Gastroesophageal sphincter (tissue), 4 donors: ENCODE data around the gene ZNF738. TPM values are rescaled to one million over a fixed set of nuclear protein-coding genes. Genes with fewer than 3 reads are reported as not detected.

ENCODE experiments used
- ATAC-seq: fragments of 150-250 bp; one replicate; pipeline ENCODE4 v1.9.1; 2016; ENCODE audit warnings: mild to moderate bottlenecking, moderate library complexity
- H3K27ac ChIP-seq, 4 donors: fragments of 200-600 bp; sonication (generic) in 3 of 4; 1 replicate in 3 of 4; 2 replicates in 1 of 4; pipeline ENCODE4 v1.5.1; 2016 to 2019
- H3K27me3 ChIP-seq: fragments of 200-600 bp; sonication (generic); one replicate; pipeline ENCODE4 v1.5.1; 2019
- H3K36me3 ChIP-seq, 2 donors: fragments of 200-600 bp; sonication (generic); one replicate each; pipeline ENCODE4 v1.5.1; 2019; ENCODE audit warnings: control low read depth in 1 of 2
- H3K4me1 ChIP-seq, 3 donors: fragments of 200-600 bp; sonication (generic); 1 replicate in 2 of 3; 2 replicates in 1 of 3; pipeline ENCODE4 v1.5.1; 2016 to 2019; ENCODE audit warnings: control low read depth in 2 of 3
- H3K4me3 ChIP-seq, 2 donors: fragments of 200-600 bp; sonication (generic); one replicate each; pipeline ENCODE4 v1.5.1; 2019; ENCODE audit warnings: mild to moderate bottlenecking in 1 of 2, moderate library complexity in 1 of 2
- H3K9me3 ChIP-seq, 3 donors: fragments of 200-600 bp; sonication (generic); one replicate each; pipeline ENCODE4 v1.5.1; 2017 to 2019; ENCODE audit warnings: control low read depth in 2 of 3
- EP300 ChIP-seq: sonication (generic); formaldehyde crosslinking; IDR thresholded peaks from one replicate; pipeline ENCODE4 v1.6.1; 2017; ENCODE audit warnings: antibody characterized with exemption, mild to moderate bottlenecking
- POLR2A ChIP-seq, 2 donors: fragments of 450-650 bp; IDR thresholded peaks; one replicate each; pipeline ENCODE4 v1.6.1; 2017; ENCODE audit warnings: antibody characterized with exemption in 2 of 2, mild to moderate bottlenecking in 2 of 2, moderate library complexity in 1 of 2
- POLR2AphosphoS5 ChIP-seq: sonication (generic); formaldehyde crosslinking; IDR thresholded peaks from one replicate; pipeline ENCODE4 v1.6.1; 2017; ENCODE audit warnings: antibody characterized with exemption
- WGBS, 2 donors: methylation state at CpG; one replicate each; pipeline ENCODE4 v1.1.5; 2018; ENCODE audit warnings: low coverage in 1 of 2; 5-methylcytosine and 5-hydroxymethylcytosine counted together
- total RNA-seq, 4 donors: library from RNA; depleted of rRNA; stranded (reverse); fragments of >200 nt; gene quantifications; one replicate each; pipeline ENCODE4 v1.1.0, GENCODE V29; 2016
- TF ChIP-seq, protein P1 (sequence below), 4 experiments: fragments of 200-600 bp in 2 of 4; fragments of 450-650 bp in 2 of 4; sonication (generic) in 1 of 4; IDR thresholded peaks; one replicate each; pipeline ENCODE4 v1.5.1; 2017 to 2019; ENCODE audit warnings: antibody characterized with exemption in 4 of 4, mild to moderate bottlenecking in 2 of 4, moderate library complexity in 2 of 4

The ZNF738 gene
- total RNA-seq, 4 donors from 2014 or later: 4.5 to 8.1 (median 5.4) TPM

DNA sequence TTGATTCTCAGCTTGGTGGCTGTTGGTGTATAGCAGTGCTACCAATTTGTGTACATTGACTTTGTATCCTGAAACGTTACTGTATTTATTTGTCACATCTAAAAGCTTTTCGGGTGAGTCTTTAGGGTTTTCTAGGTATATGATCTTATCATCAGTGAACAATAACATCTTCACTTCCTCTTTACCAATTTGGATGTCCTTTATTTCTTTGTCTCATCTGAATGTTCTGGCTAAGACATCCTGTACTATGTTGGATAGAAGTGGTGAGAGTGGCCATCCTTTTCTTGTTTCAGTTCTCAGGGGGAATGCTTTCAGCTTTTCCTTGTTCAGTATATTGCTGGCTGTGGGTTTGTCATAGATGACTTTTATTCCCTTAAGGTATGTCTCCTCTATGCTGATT is 6.0 kb upstream of the ZNF738 start:
- no peaks in the 10 kb centered on the region for H3K9me3 ChIP-seq
- H3K27ac ChIP-seq: no peak overlapping the region
- H3K36me3 ChIP-seq: no peaks in the 10 kb centered on the region
- no peaks in the 10 kb centered on the region for H3K27me3 ChIP-seq
- WGBS, 2 donors: 17 to 64% methylated on average over 1 of the region's 2 CpGs
- TF ChIP-seq, protein P1, sequence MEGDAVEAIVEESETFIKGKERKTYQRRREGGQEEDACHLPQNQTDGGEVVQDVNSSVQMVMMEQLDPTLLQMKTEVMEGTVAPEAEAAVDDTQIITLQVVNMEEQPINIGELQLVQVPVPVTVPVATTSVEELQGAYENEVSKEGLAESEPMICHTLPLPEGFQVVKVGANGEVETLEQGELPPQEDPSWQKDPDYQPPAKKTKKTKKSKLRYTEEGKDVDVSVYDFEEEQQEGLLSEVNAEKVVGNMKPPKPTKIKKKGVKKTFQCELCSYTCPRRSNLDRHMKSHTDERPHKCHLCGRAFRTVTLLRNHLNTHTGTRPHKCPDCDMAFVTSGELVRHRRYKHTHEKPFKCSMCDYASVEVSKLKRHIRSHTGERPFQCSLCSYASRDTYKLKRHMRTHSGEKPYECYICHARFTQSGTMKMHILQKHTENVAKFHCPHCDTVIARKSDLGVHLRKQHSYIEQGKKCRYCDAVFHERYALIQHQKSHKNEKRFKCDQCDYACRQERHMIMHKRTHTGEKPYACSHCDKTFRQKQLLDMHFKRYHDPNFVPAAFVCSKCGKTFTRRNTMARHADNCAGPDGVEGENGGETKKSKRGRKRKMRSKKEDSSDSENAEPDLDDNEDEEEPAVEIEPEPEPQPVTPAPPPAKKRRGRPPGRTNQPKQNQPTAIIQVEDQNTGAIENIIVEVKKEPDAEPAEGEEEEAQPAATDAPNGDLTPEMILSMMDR (IDR thresholded peaks at IDR 0.05): no peak
- TF ChIP-seq POLR2AphosphoS5 (no peak), POLR2A (IDR thresholded peaks at IDR 0.05) (no peak), EP300 (no peak)
- H3K4me1 ChIP-seq: no peaks in the 10 kb centered on the region
- no peak for ATAC-seq
- no peak overlapping the region for H3K4me3 ChIP-seq

DNA sequence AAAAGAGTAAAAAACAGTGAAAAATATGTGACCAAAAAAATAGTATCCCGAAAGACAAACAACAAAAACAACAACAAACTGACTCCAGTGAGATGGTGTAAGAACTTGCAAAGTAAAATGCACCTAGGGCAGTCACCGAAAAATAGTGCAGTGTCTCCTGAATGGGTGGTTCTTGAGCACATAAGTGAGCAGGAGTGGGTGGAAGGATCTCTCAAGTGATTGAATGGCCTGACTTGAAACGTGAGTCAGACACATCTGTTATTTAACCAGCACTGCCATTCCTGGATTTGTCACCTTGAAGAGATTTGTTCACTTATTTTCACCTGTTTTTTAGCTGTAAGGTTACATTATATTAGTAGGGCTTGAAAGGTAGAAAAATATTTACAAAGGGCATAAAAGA is 3.5 kb downstream of the ZNF738 start:
- H3K27me3 ChIP-seq: no peaks in the 10 kb centered on the region
- no peaks in the 10 kb centered on the region for H3K9me3 ChIP-seq
- no peak overlapping the region for H3K27ac ChIP-seq
- ATAC-seq: no peak
- H3K4me1 ChIP-seq: peaks cover 0 to 12% (median 0%) of the 10 kb centered on the region in 3 donors
- H3K36me3 ChIP-seq: peaks cover 0 to 30% of the 10 kb centered on the region in 2 donors
- H3K4me3 ChIP-seq: no peak overlapping the region
- WGBS, 2 donors: 78 to 83% methylated on average over 2 to 3 of the region's 3 CpGs
- TF ChIP-seq EP300 (no peak), POLR2AphosphoS5 (no peak), POLR2A (IDR thresholded peaks at IDR 0.05) (no peak)
- TF ChIP-seq, protein P1 (IDR thresholded peaks at IDR 0.05): no peak

- H3K36me3 ChIP-seq: peaks cover 0 to 45% of the 10 kb centered on the region in 2 donors
- H3K4me1 ChIP-seq: no peaks in the 10 kb centered on the region
- no peaks in the 10 kb centered on the region for H3K27me3 ChIP-seq
- no peak overlapping the region for H3K27ac ChIP-seq
- no peak for ATAC-seq
- TF ChIP-seq POLR2A (IDR thresholded peaks at IDR 0.05) (no peak), POLR2AphosphoS5 (no peak)
- no peak overlapping the region for H3K4me3 ChIP-seq
- WGBS, 2 donors: 91 to 93% methylated on average over 4 of the region's 4 CpGs
- H3K9me3 ChIP-seq: peaks cover 0 to 94% (median 0%) of the 10 kb centered on the region in 3 donors
Observed at GRCh38 chr19:21383980-21384582, 25.3 kb downstream of the ZNF738 start.

DNA sequence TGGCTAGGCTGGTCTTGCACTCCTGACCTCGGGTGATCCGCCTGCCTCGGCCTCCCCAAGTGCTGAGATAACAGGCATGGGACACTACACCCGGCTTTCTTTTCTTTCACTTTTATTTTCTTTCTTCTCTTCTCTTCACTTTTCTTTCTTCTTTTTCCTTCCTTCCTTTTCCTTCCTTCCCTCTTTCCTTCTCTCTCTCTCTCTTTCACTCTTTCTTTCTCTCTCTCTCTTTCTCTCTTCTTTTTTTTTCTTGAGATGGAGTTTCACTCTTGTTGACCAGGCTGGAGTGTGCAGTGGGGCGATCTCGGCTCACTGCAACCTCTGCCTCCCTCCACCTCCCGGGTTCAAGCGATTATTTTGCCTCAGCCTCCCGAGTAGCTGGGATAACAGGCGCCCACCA is 37.3 kb downstream of the ZNF738 start:
- ATAC-seq: no peak
- TF ChIP-seq POLR2A (IDR thresholded peaks at IDR 0.05): no peak
- TF ChIP-seq POLR2AphosphoS5: no peak
- TF ChIP-seq, protein P1 (IDR thresholded peaks at IDR 0.05): no peak
- TF ChIP-seq EP300: no peak
- Histone ChIP-seq H3K4me1 (peaks cover 3 to 42% (median 7%) of the 10 kb centered on the region in 3 donors), H3K27ac (peak overlapping the region in 2 of 4 donors; percentile 83 to 84), H3K4me3 (no peak overlapping the region), H3K9me3 (no peaks in the 10 kb centered on the region), H3K36me3 (peaks cover 0 to 10% of the 10 kb centered on the region in 2 donors), H3K27me3 (no peaks in the 10 kb centered on the region)
- 89 to 100% methylated on average over 5 to 10 of the region's 10 CpGs for WGBS, 2 donors

- TF ChIP-seq POLR2A (IDR thresholded peaks at IDR 0.05) (peak in 1 of 2 donors; percentile 44), EP300 (no peak), POLR2AphosphoS5 (peak; percentile 77)
- 0% methylated on average over 6 to 8 of the region's 31 CpGs for WGBS, 2 donors
- H3K4me1 ChIP-seq: peaks cover 3 to 52% (median 7%) of the 10 kb centered on the region in 3 donors
- peaks cover 0 to 10% of the 10 kb centered on the region in 2 donors for H3K36me3 ChIP-seq
- H3K27me3 ChIP-seq: no peaks in the 10 kb centered on the region
- H3K4me3 ChIP-seq: peak within 1 kb of the TSS; percentile 80 to 100
- H3K27ac ChIP-seq: peak within 1 kb of the TSS; percentile 83 to 89 (median 84)
- no peaks in the 10 kb centered on the region for H3K9me3 ChIP-seq
- ATAC-seq: peak; percentile 100
Observed at GRCh38 chr19:21396893-21397572, 38.2 kb downstream of the ZNF738 start, which contains the start of gene ZNF493. ZNF493 (plus strand) TSS chr19:21397133; CDS start chr19:21397238, 105 bp downstream.
